Measurements from ENCODE around the gene TFIP11. TPM values are rescaled to one million over a fixed set of nuclear protein-coding genes. Genes with fewer than 3 reads are reported as not detected.

Gene TFIP11
- total and polyA plus RNA-seq, 10 donors: 21.5 to 46.3 (median 41.2) TPM

DNA sequence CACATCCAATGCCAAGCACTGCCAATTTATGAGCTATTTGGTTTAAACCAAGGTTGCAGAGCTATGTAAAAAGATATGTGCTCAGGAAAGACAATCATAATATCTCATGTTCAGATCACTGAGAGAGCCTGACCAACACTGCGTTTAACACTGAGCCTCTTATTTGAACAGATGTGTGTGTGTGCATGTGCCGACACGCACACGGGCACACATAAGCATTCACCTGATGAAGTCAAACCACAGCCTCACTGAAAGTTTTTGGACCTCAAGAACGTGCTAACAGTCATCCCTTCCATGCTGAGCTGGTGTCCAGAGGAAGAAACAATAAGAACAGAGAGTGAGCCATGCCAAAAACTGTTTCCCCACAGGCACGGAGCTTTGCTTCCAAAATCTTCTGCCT is 52.1 kb downstream of the TFIP11 start:
- no peak overlapping the region for H3K27ac ChIP-seq
- no peaks in the 10 kb centered on the region for H3K27me3 ChIP-seq (replicated peaks in 1 of 7)
- 88 to 95% (median 91%) methylated on average over 6 of the region's 6 CpGs for WGBS, 5 donors
- DNase-seq: no peak
- intact Hi-C loops (cut with DNase I; ENCODE audit: low total_unique reads): loop anchor here (10.0 kb wide), 1 partner anchor 65 kb away; no protein-coding TSS in a partner anchor
- no peaks in the 10 kb centered on the region for H3K9me3 ChIP-seq
- no peak for TF ChIP-seq POLR2AphosphoS5 (IDR thresholded peaks at IDR 0.05)
- TF ChIP-seq, protein P1, sequence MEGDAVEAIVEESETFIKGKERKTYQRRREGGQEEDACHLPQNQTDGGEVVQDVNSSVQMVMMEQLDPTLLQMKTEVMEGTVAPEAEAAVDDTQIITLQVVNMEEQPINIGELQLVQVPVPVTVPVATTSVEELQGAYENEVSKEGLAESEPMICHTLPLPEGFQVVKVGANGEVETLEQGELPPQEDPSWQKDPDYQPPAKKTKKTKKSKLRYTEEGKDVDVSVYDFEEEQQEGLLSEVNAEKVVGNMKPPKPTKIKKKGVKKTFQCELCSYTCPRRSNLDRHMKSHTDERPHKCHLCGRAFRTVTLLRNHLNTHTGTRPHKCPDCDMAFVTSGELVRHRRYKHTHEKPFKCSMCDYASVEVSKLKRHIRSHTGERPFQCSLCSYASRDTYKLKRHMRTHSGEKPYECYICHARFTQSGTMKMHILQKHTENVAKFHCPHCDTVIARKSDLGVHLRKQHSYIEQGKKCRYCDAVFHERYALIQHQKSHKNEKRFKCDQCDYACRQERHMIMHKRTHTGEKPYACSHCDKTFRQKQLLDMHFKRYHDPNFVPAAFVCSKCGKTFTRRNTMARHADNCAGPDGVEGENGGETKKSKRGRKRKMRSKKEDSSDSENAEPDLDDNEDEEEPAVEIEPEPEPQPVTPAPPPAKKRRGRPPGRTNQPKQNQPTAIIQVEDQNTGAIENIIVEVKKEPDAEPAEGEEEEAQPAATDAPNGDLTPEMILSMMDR (IDR thresholded peaks at IDR 0.05 in 8 of 11, conservative IDR thresholded peaks at IDR 0.05 in 3 of 11): no peak
- no peak for TF ChIP-seq POLR2A (IDR thresholded peaks at IDR 0.05)
- no peak overlapping the region for H3K4me3 ChIP-seq
- H3K36me3 ChIP-seq: peaks cover 8 to 99% (median 77%) of the 10 kb centered on the region in 6 donors
- peaks cover 0 to 17% (median 3%) of the 10 kb centered on the region in 6 donors for H3K4me1 ChIP-seq

DNA sequence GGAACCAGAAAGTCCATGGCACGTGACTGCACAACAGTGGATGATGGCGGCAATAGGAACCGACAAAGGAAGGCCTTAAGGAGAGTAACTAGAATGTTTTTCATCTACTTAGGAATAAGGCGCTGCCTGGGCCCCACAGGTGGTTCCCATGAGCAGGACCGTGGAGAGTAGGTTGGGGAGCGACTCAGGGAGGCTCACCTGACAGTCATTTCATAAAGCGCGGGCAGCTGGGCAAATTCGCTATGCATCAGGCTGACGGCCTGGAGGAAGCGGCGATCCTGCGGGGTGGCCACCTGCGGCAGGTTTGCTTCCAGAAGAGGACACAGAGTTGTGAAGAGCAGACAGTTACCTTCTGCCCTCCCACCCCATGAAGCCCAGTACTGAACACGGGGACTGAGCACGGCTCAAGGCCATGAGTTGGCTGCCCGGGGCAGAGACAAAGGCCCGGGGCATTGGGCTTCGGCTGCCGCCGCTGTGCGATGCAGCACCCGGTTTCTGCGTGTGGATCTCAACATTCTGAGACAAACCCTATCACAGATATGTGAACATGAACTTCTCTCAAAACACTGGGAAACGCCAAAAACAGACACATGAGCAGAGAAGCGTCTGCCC is 54.5 kb downstream of the TFIP11 start:
- Histone ChIP-seq H3K4me1 (peaks cover 0 to 1% (median 0%) of the 10 kb centered on the region in 6 donors), H3K4me3 (no peak overlapping the region), H3K27me3 (replicated peaks in 1 of 7) (no peaks in the 10 kb centered on the region), H3K9me3 (no peaks in the 10 kb centered on the region), H3K36me3 (peaks cover 6 to 92% (median 69%) of the 10 kb centered on the region in 6 donors), H3K27ac (no peak overlapping the region)
- no peak for DNase-seq
- intact Hi-C loops (cut with DNase I; ENCODE audit: low total_unique reads): no loop called here
- 93 to 96% (median 95%) methylated on average over 26 of the region's 26 CpGs for WGBS, 5 donors
- TF ChIP-seq POLR2AphosphoS5 (IDR thresholded peaks at IDR 0.05) (no peak), POLR2A (IDR thresholded peaks at IDR 0.05) (no peak)
- TF ChIP-seq, protein P1 (IDR thresholded peaks at IDR 0.05 in 8 of 11, conservative IDR thresholded peaks at IDR 0.05 in 3 of 11): no peak

DNA sequence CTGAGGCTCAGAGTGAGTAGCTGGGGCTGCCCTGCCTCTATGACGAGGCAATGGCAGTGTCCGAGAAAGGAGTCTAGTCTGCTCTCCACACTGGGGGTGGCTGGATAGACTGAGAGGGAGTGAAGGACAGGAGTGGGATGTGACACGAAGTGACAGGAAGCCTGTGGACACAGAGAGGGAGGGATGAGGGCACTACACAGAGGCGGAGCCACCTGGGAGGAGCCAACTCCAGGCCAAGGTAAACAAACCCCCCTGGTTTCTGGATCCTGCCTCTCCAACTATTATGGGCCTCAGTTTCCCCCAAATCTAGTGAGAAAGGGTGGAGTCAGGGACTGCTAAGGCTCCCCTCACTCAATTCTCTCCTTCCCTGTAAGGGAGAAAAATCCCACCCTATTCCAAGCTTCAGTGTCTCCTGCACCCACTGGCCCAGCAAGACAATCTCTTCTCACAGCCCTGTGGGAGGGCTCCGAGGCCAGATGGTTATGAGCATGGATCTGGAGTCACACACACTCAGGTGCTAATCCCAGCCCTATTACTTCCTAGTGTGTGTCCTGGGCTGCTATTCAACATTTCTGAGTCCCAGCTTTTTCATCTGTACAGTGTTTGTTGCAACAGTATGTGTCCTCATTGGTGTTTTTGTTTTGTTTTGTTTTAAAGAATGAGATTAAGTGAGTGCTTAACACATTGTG is 58.3 kb downstream of the TFIP11 start:
- intact Hi-C loops (cut with DNase I; ENCODE audit: low total_unique reads): no loop called here
- DNase-seq: no peak
- Histone ChIP-seq H3K4me3 (no peak overlapping the region), H3K27me3 (replicated peaks in 1 of 7) (no peaks in the 10 kb centered on the region), H3K27ac (no peak overlapping the region), H3K9me3 (no peaks in the 10 kb centered on the region), H3K4me1 (no peaks in the 10 kb centered on the region), H3K36me3 (peaks cover 6 to 88% (median 64%) of the 10 kb centered on the region in 6 donors)
- 79 to 87% (median 81%) methylated on average over 5 of the region's 5 CpGs for WGBS, 5 donors
- TF ChIP-seq, protein P1 (IDR thresholded peaks at IDR 0.05 in 8 of 11, conservative IDR thresholded peaks at IDR 0.05 in 3 of 11): no peak
- TF ChIP-seq POLR2A (IDR thresholded peaks at IDR 0.05): no peak
- TF ChIP-seq POLR2AphosphoS5 (IDR thresholded peaks at IDR 0.05): no peak

DNA sequence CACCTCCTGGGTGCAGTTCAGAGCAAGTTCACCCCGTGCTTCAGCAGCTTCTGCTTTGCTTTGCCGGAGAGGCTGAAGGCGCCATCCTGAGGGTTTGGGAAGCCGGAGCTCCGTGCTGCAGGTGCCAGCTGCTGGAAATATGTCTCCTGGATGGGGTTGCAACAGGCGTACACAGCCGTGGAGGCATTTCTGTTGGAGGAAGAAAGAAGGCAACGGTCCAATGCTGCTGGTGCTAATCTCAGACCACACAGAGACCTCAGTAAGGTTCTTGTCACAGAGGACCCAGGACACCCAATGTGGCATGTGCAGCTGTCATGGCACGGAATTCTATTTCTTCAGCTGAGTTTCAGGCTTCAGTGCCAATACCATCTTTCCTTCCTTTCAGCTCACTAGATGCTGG is 59.1 kb downstream of the TFIP11 start:
- Histone ChIP-seq H3K4me3 (no peak overlapping the region), H3K27ac (no peak overlapping the region), H3K36me3 (peaks cover 6 to 81% (median 58%) of the 10 kb centered on the region in 6 donors), H3K27me3 (replicated peaks in 1 of 7) (no peaks in the 10 kb centered on the region), H3K9me3 (no peaks in the 10 kb centered on the region), H3K4me1 (no peaks in the 10 kb centered on the region)
- intact Hi-C loops (cut with DNase I; ENCODE audit: low total_unique reads): no loop called here
- WGBS, 5 donors: 93 to 95% (median 94%) methylated on average over 9 of the region's 9 CpGs
- DNase-seq: no peak
- TF ChIP-seq POLR2A (IDR thresholded peaks at IDR 0.05) (no peak), POLR2AphosphoS5 (IDR thresholded peaks at IDR 0.05) (no peak)
- TF ChIP-seq, protein P1 (IDR thresholded peaks at IDR 0.05 in 8 of 11, conservative IDR thresholded peaks at IDR 0.05 in 3 of 11): no peak
